ENCODE results near the gene MARK3.

DNA sequence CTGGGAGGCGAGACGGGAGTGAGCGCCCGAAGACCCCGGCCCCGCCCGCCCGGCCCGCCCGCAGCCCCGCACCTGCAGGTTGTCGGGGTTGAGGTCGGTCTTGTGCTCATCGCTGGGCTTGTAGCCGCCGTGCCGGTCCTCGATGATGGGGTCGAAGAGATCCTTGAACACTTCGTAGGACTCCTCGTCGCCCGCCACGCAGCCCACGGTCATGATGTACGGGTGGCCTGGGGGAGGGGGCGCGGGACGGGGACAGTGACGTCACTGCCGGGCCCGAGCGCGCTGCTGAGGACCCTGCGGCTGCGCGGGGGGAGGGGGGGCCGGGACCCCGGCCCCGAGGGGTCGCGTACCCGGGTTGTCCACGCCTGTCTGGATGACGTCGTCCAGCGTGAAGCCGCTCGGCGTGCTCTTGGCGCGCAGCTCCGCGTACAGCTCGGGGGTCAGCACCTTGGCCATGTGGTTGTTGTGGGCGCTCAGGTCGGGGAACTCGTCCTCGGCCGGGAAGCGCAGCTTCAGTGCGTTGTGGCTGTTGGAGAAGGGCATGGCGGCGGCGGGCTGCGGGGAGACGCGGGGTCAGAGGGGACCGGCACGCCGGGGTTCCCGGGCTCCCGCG, 136.8 kb downstream of the MARK3 start:
- TF ChIP-seq, protein P1, sequence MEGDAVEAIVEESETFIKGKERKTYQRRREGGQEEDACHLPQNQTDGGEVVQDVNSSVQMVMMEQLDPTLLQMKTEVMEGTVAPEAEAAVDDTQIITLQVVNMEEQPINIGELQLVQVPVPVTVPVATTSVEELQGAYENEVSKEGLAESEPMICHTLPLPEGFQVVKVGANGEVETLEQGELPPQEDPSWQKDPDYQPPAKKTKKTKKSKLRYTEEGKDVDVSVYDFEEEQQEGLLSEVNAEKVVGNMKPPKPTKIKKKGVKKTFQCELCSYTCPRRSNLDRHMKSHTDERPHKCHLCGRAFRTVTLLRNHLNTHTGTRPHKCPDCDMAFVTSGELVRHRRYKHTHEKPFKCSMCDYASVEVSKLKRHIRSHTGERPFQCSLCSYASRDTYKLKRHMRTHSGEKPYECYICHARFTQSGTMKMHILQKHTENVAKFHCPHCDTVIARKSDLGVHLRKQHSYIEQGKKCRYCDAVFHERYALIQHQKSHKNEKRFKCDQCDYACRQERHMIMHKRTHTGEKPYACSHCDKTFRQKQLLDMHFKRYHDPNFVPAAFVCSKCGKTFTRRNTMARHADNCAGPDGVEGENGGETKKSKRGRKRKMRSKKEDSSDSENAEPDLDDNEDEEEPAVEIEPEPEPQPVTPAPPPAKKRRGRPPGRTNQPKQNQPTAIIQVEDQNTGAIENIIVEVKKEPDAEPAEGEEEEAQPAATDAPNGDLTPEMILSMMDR (conservative IDR thresholded peaks at IDR 0.05): no peak
- TF ChIP-seq EZH2 (IDR thresholded peaks at IDR 0.05; ENCODE audit: low read depth): no peak

All from PC-9 (cell line).